Hematopoietic multipotent progenitor cell treated with erythropoietin and hydrocortisone succinate and interleukin-3 and kit ligand, for 8 days (in vitro differentiated cells): Measurements from ENCODE around the gene GALNT9.
"Not testable (repeated sequence)": the region's sequence is repeated elsewhere in the genome, so short reads cannot be mapped to it uniquely, and the experiment has no call there.

ENCODE experiments used
- DNase-seq: peaks from one replicate; pipeline ENCODE4 v3.0.0-alpha.2; 2015

Gene GALNT9

DNA sequence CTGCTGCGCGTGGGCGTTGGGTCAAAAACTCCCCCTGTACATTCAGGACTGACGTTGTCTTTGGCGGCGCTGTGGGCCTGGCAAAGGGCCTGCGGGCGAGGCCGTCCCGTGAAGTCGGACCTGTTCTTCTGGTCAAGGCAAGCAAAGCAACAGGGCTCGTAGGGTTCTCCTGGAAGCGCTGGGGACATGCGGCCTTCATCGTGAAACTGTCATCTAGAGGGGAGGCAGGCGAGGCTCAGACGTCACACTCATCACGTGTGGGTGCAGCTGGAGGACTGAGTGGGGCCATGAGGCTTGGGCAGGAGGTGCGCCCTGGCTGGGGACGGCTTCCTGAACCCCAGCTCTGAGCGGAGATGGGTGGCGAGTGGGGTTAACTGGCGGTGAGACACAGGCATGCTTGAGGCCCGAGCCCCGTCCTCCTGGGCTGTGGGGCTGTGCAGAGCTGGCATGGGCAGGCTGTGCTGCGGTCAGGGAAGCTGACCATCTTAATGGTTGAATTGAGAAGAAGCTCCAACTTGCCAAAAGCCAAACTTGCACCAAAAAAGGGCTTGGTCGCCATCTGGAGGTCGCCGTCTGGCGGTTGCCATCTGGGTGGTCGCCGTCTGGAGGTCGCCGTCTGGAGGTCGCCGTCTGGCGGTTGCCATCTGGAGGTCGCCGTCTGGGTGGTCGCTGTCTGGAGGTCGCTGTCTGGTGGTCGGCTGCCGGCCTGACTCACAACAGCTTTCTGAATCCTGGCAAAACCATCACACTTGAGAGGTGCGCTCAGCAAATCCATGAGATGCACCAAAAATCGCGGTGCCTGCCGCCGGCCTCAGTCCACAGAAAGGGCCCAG is 119.0 kb downstream of the GALNT9 start:
- DNase-seq = no peak

DNA sequence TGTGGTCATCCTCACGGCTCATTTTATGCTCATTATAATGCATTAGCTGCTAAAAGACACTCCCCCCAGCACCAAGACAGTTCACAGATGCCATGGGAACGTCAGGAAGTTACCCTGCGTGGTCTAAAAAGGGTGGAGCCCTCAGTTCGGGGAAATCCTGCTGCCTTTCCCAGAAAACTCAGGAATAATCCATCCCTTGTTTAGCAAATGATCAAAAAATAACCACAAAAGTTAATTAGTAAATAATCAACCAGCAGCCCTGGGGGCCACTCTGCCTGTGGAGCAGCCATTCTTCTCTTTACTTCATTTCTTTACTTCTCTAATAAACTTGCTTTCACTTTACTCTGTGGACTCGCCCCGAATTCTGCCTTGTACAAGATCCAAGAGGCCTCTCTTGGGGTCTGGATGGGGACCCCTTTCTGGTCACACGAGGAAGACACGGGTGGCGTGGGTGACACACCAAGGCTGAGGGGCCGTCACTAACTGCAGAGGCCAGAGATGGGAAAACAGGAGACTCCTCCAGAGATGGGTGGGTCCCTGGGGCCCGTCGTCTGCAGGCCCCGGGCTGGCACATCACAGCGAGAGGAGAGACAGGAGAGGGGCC is 119.7 kb downstream of the GALNT9 start:
- DNase-seq = no peak

DNA sequence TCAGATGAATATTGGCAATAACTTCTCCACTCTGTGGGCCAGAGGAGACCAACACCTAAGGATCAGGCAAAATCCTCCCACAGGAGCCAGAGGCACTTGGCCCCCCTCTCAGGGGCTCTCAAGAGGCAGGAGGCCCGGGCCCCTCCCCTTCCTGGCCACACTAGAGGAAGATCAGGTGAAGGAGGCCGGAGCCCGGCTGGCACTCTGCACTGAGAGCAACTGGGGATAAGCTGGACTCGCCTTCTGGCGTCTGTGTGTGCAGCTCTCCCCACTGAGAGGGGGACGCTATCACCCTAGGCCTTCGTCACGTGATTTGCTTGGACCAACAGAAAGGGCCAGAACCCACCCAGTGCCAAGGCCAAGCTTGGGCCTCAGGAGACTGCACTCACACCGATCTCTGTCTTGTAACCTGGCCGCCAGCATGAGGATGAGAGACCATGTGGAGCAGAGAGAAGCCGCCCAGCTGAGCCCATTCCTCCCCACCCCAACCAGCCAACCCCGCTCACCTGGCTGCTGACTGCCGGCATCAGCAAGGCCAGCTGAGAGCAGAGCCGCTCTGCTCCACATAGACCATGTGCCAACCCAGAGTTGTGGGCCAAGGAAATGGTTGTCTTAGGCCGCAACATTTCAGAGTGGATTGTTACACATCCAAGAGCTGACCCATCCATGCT is 121.1 kb downstream of the GALNT9 start:
- DNase-seq = no peak

DNA sequence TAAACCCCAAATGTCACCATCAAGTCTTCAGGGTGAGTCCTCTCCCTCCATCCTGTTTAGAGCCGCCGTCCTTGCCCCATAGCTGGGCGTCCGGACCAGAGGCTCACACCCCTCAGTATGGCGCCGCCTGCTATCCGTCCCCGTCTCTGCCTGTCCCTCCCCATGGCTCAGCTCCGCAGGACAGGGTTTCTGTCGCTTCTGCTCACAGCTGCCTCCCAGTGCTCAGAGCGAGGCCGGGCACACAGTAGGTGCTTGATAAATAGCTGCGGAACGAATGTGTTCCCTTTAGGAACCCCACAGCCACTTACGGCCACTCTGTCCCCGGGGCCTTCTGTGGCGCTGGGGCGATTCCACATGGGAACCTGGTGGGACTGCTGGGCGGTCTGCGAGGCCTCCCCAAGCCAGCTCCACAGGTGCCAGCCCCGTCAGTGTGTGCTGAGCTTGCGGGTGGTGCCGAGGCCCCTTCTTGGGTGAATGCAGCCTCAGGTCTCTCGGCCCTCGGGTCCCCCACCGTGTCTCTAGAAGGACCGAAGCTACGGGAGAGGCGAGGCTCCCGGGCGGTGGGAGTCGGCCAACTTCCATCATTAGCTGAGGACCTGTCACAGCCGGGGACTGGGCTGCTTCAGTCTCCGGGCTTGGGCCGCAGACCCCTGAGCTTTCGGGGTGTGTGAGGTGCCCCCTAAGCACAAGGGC is 122.2 kb downstream of the GALNT9 start:
- DNase-seq = no peak

DNA sequence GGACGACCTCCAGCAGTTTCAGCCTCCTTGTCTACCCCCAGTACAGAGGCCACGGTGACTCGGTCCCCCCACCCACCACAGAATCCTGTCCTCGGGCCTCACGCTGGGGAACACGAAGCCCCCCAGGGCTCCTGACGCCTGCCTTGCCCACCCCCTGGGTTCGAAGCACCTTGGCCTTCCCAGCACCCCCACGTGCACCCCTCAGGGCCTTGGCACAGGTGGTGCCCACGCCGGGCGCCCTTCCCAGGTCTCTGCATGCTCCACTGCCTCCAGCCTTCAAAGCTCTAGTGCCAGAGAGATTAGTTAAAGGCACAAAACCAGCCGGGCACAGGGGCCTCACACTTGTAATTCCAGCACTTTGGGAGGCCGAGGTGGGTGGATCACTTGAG is 123.3 kb downstream of the GALNT9 start:
- DNase-seq = no peak

DNA sequence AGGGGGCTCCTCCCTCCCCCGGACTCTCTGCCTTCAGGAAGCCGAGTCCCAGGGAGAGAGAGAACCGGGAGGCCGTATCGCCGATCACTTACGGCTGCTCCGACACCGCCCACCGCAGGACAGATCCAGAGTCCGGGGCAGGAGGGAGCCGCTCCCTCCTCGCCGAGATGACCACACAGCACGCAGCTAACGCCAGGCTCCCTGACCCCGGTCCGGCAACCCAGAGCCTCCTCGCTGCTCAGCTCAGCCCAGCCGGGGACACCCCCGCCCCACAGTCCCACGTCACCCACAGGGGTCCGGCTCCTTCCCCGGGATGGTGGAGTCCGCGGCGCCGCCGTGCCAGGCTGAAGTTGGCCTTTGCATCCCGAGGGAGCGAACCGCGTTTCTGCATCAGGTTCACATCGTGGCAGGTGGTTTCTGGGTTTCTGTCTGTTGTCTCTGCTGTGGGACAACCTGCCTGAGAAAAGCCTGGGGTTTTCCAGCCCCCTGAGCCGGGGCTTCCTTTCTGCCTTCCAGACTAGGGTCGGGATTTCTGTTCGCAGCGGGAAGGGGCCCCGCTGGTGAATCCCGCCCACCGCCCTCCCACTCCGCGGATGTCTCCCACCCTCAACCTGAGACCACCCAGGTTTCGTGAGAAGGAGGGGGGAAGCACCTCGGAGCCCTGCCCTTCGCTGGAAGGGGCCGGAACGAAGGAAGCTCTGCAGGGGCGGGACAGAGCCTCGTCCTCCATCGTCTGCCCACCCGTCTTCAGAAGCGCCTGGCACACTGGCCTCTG is 123.9 kb downstream of the GALNT9 start:
- DNase-seq = no peak

DNA sequence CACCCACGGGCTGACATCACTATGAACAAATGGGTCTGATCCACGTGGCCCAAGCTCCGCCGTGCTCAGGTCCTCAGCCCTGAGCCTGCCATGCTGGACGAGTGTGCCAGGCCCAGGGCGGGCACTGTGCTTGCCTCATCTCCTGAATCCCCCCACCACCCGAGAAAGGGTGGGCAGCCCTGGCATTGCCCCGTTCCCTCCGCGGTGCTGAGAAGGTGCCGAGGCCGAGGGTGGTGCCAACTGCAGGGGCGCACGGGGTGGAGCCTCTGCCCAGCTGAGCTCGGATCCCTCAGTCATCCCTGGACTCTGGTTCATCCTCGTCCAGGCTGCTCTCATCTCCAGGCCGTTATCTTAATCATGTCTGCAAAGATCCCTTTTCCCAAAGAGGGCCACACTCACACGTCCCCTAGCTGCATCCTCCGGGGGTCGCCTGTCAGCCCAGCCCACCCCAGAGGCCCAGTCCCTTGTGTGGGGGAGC is 124.6 kb downstream of the GALNT9 start:
- no peak for DNase-seq

DNA sequence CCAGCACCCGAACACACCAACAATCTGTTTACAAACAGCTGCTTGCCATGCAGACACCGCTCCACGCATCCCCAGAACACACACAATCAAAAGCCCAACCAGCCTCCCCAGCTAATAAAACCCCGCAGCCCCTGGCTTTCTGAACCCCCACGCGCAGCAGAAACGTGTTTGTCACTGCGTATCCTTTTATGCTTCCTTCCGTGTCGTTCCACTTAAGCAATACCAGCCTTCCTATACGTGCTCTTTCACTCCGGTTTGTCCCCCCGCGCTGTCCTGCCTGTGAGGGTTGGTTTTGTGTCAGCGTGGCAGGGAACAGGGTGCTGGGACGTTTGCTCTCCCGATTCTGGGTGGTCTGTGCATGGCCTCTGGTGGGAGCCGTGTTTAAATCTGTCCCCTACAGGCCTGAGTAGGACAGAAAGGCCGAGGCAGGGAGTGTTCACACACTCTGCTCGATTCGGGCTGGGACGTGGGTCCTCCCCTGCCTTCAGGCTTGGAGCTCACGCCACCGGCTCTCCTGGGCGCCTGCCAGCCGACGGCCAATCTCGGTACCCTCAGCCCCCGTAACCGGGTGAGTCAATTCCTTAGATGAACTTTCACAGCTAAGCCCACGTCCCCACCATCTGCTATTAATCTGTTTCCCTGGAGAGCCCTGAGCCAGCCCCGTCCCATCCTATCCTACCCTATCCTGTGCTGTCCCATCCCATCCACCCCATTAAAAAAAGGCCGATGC is 125.2 kb downstream of the GALNT9 start:
- DNase-seq = no peak

DNA sequence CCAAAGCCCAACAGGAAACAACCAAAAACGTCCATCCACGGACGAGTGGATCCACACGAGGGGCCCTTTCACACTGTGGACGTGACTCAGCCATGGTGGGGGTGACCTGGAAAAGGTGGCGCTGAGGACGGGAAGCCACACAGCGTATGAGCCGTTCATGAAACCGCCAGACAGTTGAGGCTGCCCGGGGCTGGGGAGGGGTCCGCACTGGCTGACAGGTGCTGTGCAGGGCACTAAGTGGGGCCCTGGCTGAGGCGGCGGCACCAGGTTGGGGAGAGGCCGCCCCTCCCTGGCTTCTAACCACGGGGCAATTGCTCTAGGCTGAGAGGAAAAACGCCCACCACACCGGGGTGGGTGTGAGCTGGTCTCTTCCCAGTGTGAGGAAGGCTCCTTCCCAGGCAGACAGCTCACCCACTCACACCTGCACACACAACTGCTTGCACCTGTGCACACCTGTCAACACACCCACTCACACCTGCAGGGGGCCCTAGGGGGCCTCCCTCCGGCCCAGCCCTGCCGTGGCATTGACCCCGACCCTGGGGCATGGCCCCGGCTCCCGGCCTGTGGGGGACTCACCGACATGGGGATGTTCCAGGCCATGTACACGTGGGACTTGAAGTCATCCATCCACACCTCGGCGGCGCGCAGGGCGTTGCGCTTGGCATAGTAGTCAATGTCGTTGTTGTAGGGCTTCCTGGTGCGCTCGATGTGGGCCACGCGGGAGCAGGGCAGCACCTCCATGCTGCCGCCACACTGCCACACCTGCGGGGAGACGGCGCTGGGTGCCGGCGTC is 126.3 kb downstream of the GALNT9 start:
- DNase-seq = no peak

DNA sequence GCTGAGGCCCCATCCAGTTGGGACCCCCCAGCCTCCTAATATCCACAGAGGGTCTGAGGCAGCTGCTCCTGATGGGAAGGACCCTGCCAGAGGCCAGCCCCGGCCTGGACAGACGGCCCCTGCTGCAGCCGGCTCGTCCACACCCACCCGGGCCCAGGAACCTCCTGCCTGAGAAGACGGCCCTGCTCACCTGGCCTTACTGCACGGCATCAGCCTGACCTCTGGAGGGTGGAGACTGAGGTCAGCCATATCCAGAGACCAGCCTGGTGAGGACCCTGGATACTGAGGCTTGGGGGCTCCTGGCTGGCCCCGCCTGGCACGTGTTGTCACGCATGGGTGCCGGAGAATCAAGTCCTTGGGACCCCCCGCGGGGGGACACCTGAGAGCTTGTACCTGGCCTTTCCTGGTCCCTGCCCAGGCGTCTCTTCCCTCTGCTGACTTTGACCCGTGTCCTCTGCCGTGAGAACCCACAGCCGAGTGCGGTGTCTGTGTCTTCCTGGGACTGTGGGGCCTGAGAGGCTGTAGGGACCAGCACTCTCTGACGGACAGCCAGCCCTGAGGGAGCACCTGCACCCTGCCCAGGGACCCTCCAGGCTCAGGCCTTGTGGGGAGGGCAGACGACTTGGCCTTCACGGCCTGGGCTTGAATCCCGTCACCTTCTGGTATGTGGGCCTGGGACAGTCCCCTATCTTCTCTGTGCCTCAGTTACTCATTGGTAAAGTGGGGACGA is 127.8 kb downstream of the GALNT9 start:
- no peak for DNase-seq

DNA sequence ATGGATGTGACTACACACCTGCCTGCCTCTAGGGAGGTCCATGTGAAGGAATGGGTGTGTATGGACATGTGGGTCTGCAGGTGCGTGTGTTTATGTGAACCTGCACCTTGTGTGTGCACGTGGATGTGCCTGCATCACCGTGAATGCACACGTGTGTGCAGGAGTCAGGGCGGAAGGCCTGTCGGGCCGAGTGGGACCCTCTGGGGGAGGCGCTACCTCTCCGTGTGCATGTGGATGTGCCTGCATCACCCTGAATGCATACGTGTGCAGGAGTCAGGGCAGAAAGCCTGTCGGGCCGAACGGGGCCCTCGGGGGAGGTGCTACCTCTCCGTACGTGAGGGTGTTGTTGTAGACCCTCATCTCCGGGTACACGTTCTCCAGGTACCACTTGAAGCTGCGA is 128.6 kb downstream of the GALNT9 start:
- DNase-seq = no peak

DNA sequence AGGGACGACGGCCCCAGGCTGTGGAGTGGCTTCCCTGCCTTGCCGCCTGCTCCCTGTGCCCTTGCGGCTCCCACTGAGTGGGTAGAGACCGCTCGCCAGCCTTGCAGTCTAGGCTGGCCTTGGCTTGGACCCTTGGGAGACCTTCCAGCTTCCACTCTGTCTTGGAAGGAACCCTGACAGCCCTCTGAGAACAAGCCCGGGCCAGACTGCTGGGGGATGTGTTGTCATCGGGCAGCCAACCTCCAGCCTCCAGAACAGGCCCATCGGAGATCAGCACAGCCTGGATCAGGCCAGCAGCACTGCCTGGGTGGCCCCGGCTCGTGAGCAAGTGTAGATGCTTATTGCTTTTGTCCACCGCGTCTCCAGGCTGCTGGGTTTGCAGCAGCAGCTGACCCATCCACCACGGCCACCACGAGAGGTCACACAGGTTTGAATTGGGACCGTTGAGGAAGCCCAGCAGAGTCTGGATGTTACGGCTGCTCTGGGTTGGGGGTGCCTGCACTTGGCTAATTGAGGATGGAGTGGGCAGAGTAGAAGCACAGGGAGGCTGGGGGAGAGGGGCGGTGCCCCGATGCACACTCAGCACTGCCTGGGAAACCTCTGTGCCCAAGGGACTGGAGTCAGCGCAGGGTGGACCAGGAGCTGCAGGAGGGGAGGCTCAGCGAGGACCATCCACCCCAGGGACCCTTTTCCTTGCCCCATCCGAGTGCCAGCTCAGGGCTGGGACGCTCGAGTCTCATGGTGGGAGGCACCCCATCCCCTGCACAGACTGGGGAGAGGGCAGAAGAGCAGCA is 129.7 kb downstream of the GALNT9 start:
- DNase-seq = no peak

DNA sequence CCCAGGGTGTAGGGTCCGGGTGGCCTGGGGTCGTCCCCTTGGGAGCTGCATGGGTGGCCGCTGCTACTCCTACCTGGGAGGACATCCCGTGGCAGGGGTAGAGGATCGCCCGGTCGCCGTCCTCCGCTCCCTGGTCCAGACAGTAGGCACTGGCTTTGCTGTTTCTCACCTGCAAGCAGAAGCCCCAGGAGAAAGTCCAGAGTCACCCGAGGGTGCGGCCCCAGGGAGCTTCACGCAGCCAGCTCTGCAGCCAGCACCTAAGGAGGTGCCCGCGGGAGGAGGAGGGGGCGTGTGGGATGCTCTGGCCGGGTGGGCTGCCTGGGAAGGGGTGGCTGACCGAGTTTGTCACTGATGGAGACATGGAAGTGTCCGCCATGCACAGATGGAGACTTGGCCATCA is 130.3 kb downstream of the GALNT9 start:
- no peak for DNase-seq

DNA sequence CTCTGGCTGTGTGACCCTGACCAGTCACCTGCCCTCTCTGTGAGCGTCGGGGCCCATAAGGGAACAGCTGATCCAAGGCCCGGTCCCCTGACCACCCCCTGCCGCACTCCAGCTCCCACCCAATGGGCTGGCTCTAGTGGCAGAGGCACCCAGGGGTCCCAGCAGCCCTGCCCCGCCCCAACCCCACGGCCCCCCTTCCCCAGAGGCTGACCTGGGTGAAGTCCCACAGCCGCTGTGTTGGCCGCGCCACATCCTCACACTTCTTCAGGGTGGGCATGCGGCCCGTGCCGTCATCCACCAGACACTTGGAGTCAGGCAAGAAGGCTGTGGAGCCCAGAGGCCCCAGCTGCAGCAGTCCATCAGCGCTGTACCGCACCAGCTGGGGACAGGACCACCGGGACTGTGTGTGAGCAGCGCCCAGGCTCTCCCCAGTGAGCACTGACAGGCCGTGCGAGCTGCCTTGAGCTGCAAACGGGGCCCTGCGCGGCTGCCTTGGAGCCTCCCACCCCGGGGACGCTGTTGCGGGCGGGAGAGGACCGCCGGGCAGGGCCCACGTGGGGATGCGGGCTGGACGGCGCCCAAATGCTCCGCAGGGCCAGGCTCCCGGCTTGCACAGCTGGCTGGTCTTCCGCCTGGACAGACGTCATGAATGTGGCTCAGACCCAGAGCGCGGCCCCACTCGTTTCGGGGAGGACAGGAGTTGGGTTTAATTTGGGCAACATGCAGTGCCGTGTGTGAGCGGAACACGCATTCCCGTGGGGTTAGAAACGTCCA is 131.6 kb downstream of the GALNT9 start:
- no peak for DNase-seq

DNA sequence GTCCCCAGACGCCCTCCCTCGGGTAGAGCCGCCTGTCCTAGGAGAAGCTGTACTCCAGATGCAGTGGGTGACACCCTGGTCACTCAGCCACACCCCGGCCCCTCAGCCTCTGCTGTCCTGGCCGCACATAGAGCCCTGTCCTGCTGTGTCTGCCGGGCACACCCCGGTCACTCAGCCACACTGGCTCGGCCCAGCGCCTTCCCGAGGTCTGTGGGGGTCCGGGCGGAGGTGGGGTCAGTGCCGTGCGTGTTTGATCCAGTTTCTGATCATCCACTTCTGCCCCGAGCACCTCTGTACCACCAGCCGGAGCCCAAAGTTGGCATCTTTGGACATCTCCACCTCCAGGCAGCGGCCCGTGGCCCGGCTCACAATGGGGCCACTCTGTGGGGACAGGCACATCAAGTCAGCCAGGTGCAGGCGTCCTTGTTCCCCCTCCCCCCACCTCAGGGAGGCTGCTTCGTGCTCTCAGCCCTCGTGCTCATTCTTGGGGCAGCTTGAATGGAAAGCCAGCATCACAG is 132.5 kb downstream of the GALNT9 start:
- DNase-seq = no peak

DNA sequence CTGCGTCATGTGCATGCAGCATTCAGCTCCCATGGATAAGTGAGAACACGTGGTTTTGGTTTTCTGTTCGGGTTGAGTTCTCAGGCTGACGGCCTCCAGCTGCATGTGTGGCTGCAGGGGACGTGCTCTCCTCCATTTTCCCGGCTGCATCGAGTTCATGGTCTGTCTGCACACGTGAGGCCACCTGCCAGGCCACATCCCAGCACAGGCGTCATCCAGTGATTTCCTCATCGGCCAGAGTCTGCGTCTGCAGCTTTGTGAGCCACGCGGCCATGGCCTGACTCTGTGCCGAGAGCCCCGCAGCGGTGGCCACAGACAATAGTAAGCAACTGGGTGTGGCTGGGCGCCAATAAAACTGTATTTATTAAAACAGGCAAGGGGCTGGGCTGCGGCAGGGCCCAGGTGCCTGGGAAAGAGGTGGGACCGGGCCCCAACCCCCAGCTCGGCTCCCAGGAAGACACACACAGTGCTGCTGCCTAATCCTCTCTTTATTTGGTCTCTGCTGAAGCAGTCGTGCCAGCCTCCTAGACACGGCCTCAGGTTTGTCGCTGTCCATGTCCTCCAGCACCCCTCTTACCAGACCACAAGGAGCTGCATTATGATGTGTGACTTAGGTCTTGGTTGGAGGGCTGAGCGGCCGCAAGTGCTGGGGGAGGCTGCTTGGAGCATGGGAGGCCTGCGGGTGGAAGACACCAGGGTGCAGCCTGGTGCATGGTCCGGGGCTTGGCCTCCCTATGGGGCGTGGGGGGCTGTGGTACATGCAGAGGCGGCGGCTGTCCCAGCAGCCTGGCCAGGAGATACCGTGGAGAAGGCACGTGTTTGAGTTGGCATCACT is 133.1 kb downstream of the GALNT9 start:
- no peak for DNase-seq

DNA sequence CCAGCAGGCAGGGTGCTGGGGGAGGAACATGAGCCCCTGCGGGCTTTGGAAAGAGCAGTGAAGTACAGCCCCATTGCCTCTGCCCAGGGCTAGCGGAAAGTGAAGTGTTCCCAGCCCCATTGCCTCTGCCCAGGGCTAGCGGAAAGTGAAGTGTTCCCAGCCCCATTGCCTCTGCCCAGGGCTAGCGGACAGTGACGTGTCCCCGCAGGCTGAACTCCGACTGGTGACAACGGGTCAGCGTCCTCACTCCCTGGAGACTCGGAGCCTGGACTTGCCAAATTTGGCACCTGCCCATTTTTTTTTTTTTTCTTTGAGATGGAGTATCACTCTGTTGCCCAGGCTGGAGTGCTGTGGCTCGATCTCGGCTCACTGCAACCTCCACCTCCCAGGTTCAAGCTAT is 134.1 kb downstream of the GALNT9 start:
- DNase-seq = not testable (repeated sequence)
